A549 treated with CORT108297 at 1 μM for 4 hours (cell line): Measurements from ENCODE around the gene RAI14. TPM values are rescaled to one million over a fixed set of nuclear protein-coding genes. Genes with fewer than 3 reads are reported as not detected.

ENCODE experiments used
- total RNA-seq: library from RNA; stranded (reverse); fragments of 200-300 nt; extraction: Qiagen RNA extraction; gene quantifications from 5 replicates; pipeline ENCODE4 v1.2.3, GENCODE V29; 2022

RAI14 gene
- total RNA-seq: 63.6 to 98.9 TPM (median 87.7 TPM) in 5 replicates

DNA sequence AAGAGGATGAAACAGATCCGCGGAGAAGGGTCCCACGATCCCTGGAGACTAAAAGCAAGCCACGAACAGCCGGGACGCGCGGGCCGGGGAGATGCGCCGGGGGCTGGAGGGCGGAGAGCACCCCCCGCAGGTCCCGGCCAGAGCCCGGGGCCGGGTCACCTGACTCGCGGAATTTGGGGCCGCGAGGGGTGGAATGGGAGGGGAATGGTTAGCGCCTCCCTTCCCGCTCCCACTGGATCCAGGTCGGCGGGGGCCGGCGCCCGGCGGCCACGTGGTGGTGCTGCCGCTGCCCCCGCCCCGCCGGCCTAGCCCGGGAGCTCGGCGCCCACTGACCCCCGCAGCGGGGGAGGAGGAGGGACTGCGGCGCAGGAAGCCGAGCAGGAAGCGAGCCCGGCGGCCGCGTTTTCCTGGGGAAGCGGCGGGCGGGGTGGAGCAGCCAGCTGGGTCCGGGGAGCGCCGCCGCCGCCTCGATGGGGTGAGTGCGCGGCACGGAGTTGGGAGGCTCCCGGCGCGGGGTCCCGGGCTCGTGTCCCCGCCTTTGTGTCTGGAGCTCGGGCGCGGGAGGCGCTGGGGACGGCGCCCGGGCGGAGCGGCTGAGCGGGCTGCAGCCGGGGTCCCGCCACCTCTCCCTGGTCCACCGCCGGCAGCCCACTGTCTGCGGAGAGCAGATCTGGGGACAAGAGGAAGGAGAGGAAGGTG lies at the start of gene RAI14:
TSS of gene RAI14 (plus strand) at position 328 of the 699 bp plus-strand sequence. CDS start 30,592 bp downstream, outside the sequence.

DNA sequence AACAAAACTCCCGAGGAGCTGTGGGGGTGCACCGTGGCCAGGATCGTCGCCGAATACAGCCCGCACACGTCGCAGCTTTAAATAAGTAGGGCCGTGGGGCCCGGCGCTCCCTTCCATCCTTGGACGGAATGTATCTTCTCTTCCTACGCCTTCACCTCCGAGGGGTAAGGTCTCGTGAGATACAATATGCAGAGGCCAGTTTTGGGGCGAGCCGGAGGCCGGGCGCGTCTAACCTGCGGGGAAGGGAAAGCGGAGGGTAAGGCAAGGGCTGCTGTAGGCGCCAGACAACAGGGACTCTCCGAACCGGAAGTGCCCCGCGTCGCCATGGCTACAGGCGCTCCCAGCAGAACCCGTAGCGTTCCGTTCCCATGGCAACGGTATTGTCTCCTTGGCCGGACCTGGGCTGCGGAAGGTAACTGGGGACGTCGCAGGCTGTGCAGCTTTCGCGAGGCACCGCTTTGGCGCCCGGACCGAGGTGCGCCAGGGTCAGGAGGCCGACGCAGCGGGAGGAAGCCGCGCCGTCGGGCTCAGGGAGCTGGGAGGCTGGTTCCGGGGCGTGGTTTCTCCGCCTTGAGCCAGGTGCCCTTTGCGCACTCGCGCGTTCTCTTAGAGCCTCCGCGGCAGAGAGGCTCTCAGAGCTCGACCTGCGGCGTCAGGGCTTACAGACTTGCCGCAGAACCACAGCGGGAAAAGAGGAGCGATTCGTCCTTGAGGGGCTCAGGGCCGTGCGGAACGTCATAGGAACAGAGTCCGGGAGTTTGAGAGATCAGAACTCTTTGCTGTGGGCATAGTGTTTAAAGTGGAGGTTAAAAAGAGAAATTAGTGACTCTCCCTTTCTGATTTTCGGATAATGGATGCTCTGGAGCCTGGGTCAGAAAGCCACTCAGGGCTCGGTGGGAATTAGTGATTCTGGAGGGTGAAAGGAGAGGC lies 182.9 kb downstream of the RAI14 start, which contains the start of gene TTC23L:
TSS of gene TTC23L (plus strand) at position 380 of the 930 bp plus-strand sequence. CDS start 1,508 bp downstream, outside the sequence.

Other genes starting within 250 kb of the RAI14 start
- gene TTC23L, start 182.8 kb downstream of the RAI14 start, total RNA-seq: 0.13 to 0.70 TPM (median 0.23 TPM) in 3 of 5 replicates, not detected in the others